Measurements from ENCODE around the gene SNCA.
A peak's percentile ranks its signal among the peaks of the same experiment; 100 is the strongest.

Gene SNCA

GRCh38 chr4:89754531-89754930 is 82.4 kb downstream of the SNCA start:
- no peak for DNase-seq (ENCODE audit: low read depth)

GRCh38 chr4:89753601-89754066 is 83.3 kb downstream of the SNCA start:
- DNase-seq (ENCODE audit: low read depth): peak; percentile 97

- DNase-seq (ENCODE audit: low read depth): peak; percentile 66
These were observed 83.9 kb downstream of the SNCA start for GRCh38 chr4:89752932-89753598.

GRCh38 chr4:89751416-89751815 is 85.5 kb downstream of the SNCA start:
- DNase-seq (ENCODE audit: low read depth): no peak

- DNase-seq (ENCODE audit: low read depth): no peak
These were observed 90.6 kb downstream of the SNCA start for GRCh38 chr4:89746377-89746776.

GRCh38 chr4:89745708-89746107 is 91.3 kb downstream of the SNCA start:
- no peak for DNase-seq (ENCODE audit: low read depth)

- DNase-seq (ENCODE audit: low read depth): no peak
These were observed 92.0 kb downstream of the SNCA start for GRCh38 chr4:89744914-89745313.

GRCh38 chr4:89741768-89742167 is 95.2 kb downstream of the SNCA start:
- DNase-seq (ENCODE audit: low read depth): no peak

- DNase-seq (ENCODE audit: low read depth): no peak
These were observed 97.5 kb downstream of the SNCA start for GRCh38 chr4:89739311-89739988.

GRCh38 chr4:89737888-89738287 is 99.1 kb downstream of the SNCA start:
- no peak for DNase-seq (ENCODE audit: low read depth)

- no peak for DNase-seq (ENCODE audit: low read depth)
These were observed 103.0 kb downstream of the SNCA start for GRCh38 chr4:89733946-89734345.

- DNase-seq (ENCODE audit: low read depth): no peak
These were observed 109.7 kb downstream of the SNCA start for GRCh38 chr4:89727238-89727637.

GRCh38 chr4:89725268-89725667 is 111.7 kb downstream of the SNCA start:
- peak; percentile 39 for DNase-seq (ENCODE audit: low read depth)

- DNase-seq (ENCODE audit: low read depth): peak; percentile 83
These were observed 112.2 kb downstream of the SNCA start for GRCh38 chr4:89724716-89725115.

GRCh38 chr4:89723096-89723495 is 113.9 kb downstream of the SNCA start:
- no peak for DNase-seq (ENCODE audit: low read depth)

- no peak for DNase-seq (ENCODE audit: low read depth)
These were observed 114.4 kb downstream of the SNCA start for GRCh38 chr4:89722517-89722916.

GRCh38 chr4:89720981-89721380 is 116.0 kb downstream of the SNCA start:
- no peak for DNase-seq (ENCODE audit: low read depth)

GRCh38 chr4:89719536-89720090 is 117.3 kb downstream of the SNCA start:
- DNase-seq (ENCODE audit: low read depth): no peak

- DNase-seq (ENCODE audit: low read depth): no peak
These were observed 120.1 kb downstream of the SNCA start for GRCh38 chr4:89716893-89717292.

- no peak for DNase-seq (ENCODE audit: low read depth)
These were observed 121.3 kb downstream of the SNCA start for GRCh38 chr4:89715631-89716030.

- no peak for DNase-seq (ENCODE audit: low read depth)
These were observed 124.1 kb downstream of the SNCA start for GRCh38 chr4:89712827-89713226.

- DNase-seq (ENCODE audit: low read depth): peak; percentile 38
These were observed 124.8 kb downstream of the SNCA start for GRCh38 chr4:89712141-89712540.

GRCh38 chr4:89708903-89709421 is 128.0 kb downstream of the SNCA start:
- DNase-seq (ENCODE audit: low read depth): peak; percentile 52

Data from iris pigment epithelial cell (primary cell).